Panc1 (cell line): ENCODE measurements around the gene IGFBP6.

Experiments
- CTCF ChIP-seq: fragments of 450-650 bp; IDR thresholded peaks from 2 replicates; pipeline ENCODE4 v1.5.1; 2017; ENCODE audit warnings: mild to moderate bottlenecking
- POLR2AphosphoS5 ChIP-seq: IDR thresholded peaks from 2 replicates; pipeline ENCODE4 v1.6.1; 2012; ENCODE audit warnings: mild to moderate bottlenecking, low read depth, low read length, moderate library complexity
- REST ChIP-seq, 2 experiments: IDR thresholded peaks; 2 replicates each; pipeline ENCODE4 v1.6.1; 2011 to 2012; ENCODE audit warnings: low read depth in 2 of 2, control low read depth in 1 of 2, low read length in 1 of 2, mild to moderate bottlenecking in 1 of 2, moderate library complexity in 1 of 2; ENCODE audit not compliant: insufficient read depth in 1 of 2
- SIN3A ChIP-seq: IDR thresholded peaks from 2 replicates; pipeline ENCODE4 v1.6.1; 2012; ENCODE audit warnings: low read depth, mild to moderate bottlenecking, low read length, moderate library complexity, borderline replicate concordance; ENCODE audit not compliant: insufficient read depth
- TCF7L2 ChIP-seq: IDR thresholded peaks from 2 replicates; pipeline ENCODE4 v1.6.1; 2011; ENCODE audit warnings: mild to moderate bottlenecking, low read depth, low read length, inconsistent platforms

DNA sequence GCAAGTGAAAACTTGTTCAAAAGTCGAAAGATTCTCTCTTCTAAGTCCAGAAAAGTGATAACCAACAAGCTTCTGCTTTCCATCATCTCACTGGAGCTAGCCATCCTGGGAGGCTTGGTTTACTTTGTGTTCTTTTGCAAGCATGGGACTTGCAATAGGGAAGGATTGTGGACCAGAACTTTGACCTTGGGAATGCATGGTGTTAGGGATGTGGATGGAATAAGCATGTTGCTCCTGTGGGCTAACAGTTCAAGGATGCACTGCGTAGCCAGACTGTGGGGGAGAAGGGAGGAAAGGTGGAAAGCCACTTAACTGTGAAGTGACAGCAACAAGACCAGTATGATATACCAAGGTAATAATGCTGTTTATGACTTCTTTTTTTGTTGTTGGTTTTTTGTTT lies 34.4 kb downstream of the IGFBP6 start:
- TF ChIP-seq CTCF (no peak), POLR2AphosphoS5 (no peak), SIN3A (no peak), REST (IDR thresholded peaks at IDR 0.05; ENCODE audit: insufficient read depth in 1 of 2, low read depth in 2 of 2, low read length in 1 of 2) (no peak), TCF7L2 (no peak)
